ENCODE data around the gene TMED4. TPM values are rescaled to one million over a fixed set of nuclear protein-coding genes. Genes with fewer than 3 reads are reported as not detected.
A peak's percentile ranks its signal among the peaks of the same experiment; 100 is the strongest.

Gene TMED4
- total and polyA plus RNA-seq, 2 of the 13 experiments (the other 11 are each of a cell fraction or from before 2014, with no cell fraction given): 81.4 to 109 TPM

DNA sequence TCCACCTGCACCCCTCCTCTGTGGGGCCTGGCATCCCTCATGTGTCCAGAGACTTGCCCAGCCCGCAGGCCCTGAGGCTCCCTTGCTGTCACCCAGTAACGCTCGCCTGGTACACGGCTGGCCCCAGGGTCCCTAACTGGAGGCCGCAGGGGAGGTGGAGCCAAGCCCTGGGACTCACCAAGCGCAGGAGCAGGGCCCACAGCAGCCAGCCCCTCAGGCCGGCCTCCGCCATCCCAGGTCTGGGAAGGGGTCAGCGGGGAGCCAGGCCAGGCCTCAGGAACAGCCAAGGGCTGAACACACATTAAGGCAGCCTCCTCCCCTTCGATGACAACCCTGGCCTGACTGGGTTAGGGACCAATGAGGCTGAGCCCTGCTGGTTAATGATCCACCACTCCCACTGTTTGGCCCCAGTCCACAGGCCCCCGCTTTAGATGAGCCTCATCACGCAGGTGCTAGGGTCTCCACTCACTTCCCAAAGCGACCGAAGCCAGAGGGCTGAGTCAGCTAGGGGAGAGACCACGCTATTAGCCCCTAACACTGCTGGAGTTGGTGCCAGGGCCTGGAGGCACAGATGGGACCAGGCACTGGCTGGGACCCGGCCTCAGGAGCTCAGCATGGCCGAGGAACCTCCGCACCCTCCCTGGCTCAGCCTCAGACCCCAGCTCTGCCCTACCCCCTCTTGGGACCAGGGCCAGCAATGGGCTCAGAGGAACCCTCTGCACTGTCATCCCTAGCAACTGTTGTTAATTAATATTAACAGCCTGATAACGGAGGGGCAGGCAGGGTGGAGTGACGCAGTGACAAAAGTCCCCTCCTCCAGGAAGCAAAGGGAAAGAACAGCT lies 40.8 kb downstream of the TMED4 start, which contains the start of gene NPC1L1 (continued):
- TF ChIP-seq, protein P1, sequence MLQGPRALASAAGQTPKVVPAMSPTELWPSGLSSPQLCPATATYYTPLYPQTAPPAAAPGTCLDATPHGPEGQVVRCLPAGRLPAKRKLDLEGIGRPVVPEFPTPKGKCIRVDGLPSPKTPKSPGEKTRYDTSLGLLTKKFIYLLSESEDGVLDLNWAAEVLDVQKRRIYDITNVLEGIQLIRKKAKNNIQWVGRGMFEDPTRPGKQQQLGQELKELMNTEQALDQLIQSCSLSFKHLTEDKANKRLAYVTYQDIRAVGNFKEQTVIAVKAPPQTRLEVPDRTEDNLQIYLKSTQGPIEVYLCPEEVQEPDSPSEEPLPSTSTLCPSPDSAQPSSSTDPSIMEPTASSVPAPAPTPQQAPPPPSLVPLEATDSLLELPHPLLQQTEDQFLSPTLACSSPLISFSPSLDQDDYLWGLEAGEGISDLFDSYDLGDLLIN (CRISPR knock-in tag; IDR thresholded peaks at IDR 0.05; ENCODE audit: borderline replicate concordance): no peak
- TF ChIP-seq ZNF10 (CRISPR knock-in tag; IDR thresholded peaks at IDR 0.05; ENCODE audit: borderline replicate concordance, low read depth) (no peak), ZNF564 (CRISPR knock-in tag; IDR thresholded peaks at IDR 0.05) (no peak), ARNT (IDR thresholded peaks at IDR 0.05) (no peak), EZH2 (conservative IDR thresholded peaks at IDR 0.05; ENCODE audit: low read depth, low read length) (no peak), ZNF788 (CRISPR knock-in tag; IDR thresholded peaks at IDR 0.05; ENCODE audit: borderline replicate concordance) (peak; percentile 89; the same call in 1 of the 2 replicates), FOXP1 (IDR thresholded peaks at IDR 0.05) (no peak), FOXP1 (CRISPR knock-in tag; IDR thresholded peaks at IDR 0.05) (no peak), NCOR1 (IDR thresholded peaks at IDR 0.05; ENCODE audit: borderline replicate concordance, low read length) (peak; percentile 20; the same call in 1 of the 2 replicates), KAT2B (IDR thresholded peaks at IDR 0.05; ENCODE audit: borderline replicate concordance, low read depth, low read length) (no peak), SP140L (CRISPR knock-in tag; IDR thresholded peaks at IDR 0.05; ENCODE audit: borderline replicate concordance) (no peak), ZNF510 (CRISPR knock-in tag; IDR thresholded peaks at IDR 0.05; ENCODE audit: low read depth) (peak; percentile 32; the same call in 1 of the 2 replicates), U2AF1 (optimal IDR thresholded peaks at IDR 0.05; ENCODE audit: low read depth, low read length) (no peak), MAFG (CRISPR knock-in tag; IDR thresholded peaks at IDR 0.05) (no peak), CBX2 (IDR thresholded peaks at IDR 0.05; ENCODE audit: low read depth, low read length) (no peak), CBX2 (CRISPR knock-in tag; IDR thresholded peaks at IDR 0.05; ENCODE audit: low read depth) (no peak), MAZ (IDR thresholded peaks at IDR 0.05; ENCODE audit: borderline replicate concordance, low read depth, low read length) (peak; percentile 70; the same call in 1 of the 2 replicates), MAZ (CRISPR knock-in tag; IDR thresholded peaks at IDR 0.05; ENCODE audit: low read depth) (peak; percentile 32), ZNF331 (CRISPR knock-in tag; IDR thresholded peaks at IDR 0.05) (peak; percentile 72), ZNF713 (CRISPR knock-in tag; IDR thresholded peaks at IDR 0.05) (peak; percentile 83; the same call in 1 of the 2 replicates)
- TF ChIP-seq, protein P2, sequence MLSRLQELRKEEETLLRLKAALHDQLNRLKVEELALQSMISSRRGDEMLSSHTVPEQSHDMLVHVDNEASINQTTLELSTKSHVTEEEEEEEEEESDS (CRISPR knock-in tag; IDR thresholded peaks at IDR 0.05; ENCODE audit: borderline replicate concordance): no peak
- TF ChIP-seq, protein P3, sequence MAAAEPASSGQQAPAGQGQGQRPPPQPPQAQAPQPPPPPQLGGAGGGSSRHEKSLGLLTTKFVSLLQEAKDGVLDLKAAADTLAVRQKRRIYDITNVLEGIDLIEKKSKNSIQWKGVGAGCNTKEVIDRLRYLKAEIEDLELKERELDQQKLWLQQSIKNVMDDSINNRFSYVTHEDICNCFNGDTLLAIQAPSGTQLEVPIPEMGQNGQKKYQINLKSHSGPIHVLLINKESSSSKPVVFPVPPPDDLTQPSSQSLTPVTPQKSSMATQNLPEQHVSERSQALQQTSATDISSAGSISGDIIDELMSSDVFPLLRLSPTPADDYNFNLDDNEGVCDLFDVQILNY (CRISPR knock-in tag; conservative IDR thresholded peaks at IDR 0.05): no peak
- TF ChIP-seq, protein P4, sequence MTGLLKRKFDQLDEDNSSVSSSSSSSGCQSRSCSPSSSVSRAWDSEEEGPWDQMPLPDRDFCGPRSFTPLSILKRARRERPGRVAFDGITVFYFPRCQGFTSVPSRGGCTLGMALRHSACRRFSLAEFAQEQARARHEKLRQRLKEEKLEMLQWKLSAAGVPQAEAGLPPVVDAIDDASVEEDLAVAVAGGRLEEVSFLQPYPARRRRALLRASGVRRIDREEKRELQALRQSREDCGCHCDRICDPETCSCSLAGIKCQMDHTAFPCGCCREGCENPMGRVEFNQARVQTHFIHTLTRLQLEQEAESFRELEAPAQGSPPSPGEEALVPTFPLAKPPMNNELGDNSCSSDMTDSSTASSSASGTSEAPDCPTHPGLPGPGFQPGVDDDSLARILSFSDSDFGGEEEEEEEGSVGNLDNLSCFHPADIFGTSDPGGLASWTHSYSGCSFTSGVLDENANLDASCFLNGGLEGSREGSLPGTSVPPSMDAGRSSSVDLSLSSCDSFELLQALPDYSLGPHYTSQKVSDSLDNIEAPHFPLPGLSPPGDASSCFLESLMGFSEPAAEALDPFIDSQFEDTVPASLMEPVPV (CRISPR knock-in tag; IDR thresholded peaks at IDR 0.05): 0 out of 2 replicates have a peak, but pooled peaks have one; percentile 8
- TF ChIP-seq, protein P5, sequence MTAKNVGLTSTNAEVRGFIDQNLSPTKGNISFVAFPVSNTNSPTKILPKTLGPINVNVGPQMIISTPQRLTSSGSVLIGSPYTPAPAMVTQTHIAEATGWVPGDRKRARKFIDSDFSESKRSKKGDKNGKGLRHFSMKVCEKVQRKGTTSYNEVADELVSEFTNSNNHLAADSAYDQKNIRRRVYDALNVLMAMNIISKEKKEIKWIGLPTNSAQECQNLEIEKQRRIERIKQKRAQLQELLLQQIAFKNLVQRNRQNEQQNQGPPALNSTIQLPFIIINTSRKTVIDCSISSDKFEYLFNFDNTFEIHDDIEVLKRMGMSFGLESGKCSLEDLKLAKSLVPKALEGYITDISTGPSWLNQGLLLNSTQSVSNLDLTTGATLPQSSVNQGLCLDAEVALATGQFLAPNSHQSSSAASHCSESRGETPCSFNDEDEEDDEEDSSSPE (CRISPR knock-in tag; IDR thresholded peaks at IDR 0.05): peak; percentile 69
